Stimulated activated memory B cell treated with anti-CD40 and anti-IgM and Interleukin-4, amounts not matched to agents 10 μg/mL and 1 μg/mL and 100 μg/mL, for 72 hours (primary cell): ENCODE measurements around the gene GAGE13.
"Not testable (repeated sequence)": the region's sequence is repeated elsewhere in the genome, so short reads cannot be mapped to it uniquely, and the experiment has no call there.

Source experiments
- ATAC-seq: fragments of 150-1000 bp; cut with Tn5 transposase; 2 replicates; pipeline ENCODE4 v1.10.0; 2021
- H3K27ac Mint-ChIP-seq: one replicate; pipeline ENCODE4 v1.8.0; 2022; ENCODE audit warnings: mild to moderate bottlenecking, mixed read lengths
- H3K27me3 Mint-ChIP-seq: one replicate; pipeline ENCODE4 v1.8.0; 2022; ENCODE audit warnings: mixed read lengths
- H3K36me3 Mint-ChIP-seq: one replicate; pipeline ENCODE4 v1.8.0; 2022; ENCODE audit warnings: mixed read lengths
- H3K4me1 Mint-ChIP-seq: one replicate; pipeline ENCODE4 v1.8.0; 2022; ENCODE audit warnings: mixed read lengths
- H3K4me3 Mint-ChIP-seq: one replicate; pipeline ENCODE4 v1.8.0; 2022; ENCODE audit warnings: mild to moderate bottlenecking, moderate library complexity, mixed read lengths
- H3K9me3 Mint-ChIP-seq: one replicate; pipeline ENCODE4 v1.8.0; 2022; ENCODE audit warnings: mixed read lengths

The GAGE13 gene, protein sequence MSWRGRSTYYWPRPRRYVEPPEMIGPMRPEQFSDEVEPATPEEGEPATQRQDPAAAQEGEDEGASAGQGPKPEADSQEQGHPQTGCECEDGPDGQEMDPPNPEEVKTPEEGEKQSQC

DNA sequence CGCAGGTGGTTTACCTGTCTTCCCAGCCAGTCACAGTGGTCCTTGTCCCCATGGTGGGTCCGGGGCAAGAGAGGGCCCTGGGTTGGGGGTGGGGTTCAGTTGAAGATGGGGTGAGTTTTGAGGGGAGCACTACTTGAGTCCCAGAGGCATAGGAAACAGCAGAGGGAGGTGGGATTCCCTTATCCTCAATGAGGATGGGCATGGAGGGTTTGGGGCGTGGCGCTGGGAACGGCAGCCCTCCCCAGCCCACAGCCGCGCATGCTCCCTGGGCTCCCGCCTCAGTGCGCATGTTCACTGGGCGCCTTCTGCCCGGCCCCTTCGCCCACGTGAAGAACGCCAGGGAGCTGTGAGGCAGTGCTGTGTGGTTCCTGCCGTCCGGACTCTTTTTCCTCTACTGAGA lies at the start of gene GAGE13:
Gene GAGE13, plus strand, starts transcription at position 301 of the 400 bp plus-strand sequence. CDS start 1,156 bp downstream, outside the sequence.
- not testable (repeated sequence) for H3K4me3 Mint-ChIP-seq, H3K4me1 Mint-ChIP-seq, H3K9me3 Mint-ChIP-seq, H3K36me3 Mint-ChIP-seq, H3K27me3 Mint-ChIP-seq, ATAC-seq, H3K27ac Mint-ChIP-seq

GRCh38 chrX:49282647-49283011 lies 48.8 kb upstream of the GAGE13 start:
- no peaks in the 10 kb centered on the region for H3K9me3 Mint-ChIP-seq
- peaks cover 2% of the 10 kb centered on the region for H3K4me1 Mint-ChIP-seq
- no peak for ATAC-seq
- H3K36me3 Mint-ChIP-seq, result peaks cover 9% of the 10 kb centered on the region
- H3K27me3 Mint-ChIP-seq, result no peaks in the 10 kb centered on the region
- H3K27ac Mint-ChIP-seq, result no peak overlapping the region
- H3K4me3 Mint-ChIP-seq, result no peak overlapping the region

- H3K4me3 Mint-ChIP-seq, result no peak overlapping the region
- H3K4me1 Mint-ChIP-seq, result no peaks in the 10 kb centered on the region
- ATAC-seq, result no peak
- H3K36me3 Mint-ChIP-seq, result peaks cover 9% of the 10 kb centered on the region
- H3K27ac Mint-ChIP-seq, result no peak overlapping the region
- no peaks in the 10 kb centered on the region for H3K9me3 Mint-ChIP-seq
- no peaks in the 10 kb centered on the region for H3K27me3 Mint-ChIP-seq
These were observed 47.2 kb upstream of the GAGE13 start for GRCh38 chrX:49284212-49284611.

DNA sequence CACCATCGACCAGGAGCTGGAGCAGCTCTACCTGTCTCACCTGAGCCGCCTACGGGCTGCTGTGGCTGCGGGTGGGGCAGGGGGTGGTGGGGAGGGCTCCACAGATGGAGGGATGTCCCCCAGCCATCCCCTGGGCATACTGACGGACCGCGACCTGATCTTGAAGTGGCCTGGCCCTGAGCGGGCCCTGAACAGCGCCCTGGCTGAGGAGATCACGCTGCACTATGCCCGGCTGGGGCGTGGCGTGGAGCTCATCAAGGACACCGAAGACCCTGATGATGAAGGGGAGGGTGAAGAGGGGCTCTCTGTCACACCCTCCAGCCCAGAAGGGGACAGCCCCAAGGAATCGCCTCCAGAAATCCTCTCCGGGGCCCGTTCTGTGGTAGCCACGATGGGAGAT lies 45.2 kb upstream of the GAGE13 start:
- Mint-ChIP-seq H3K4me1 (no peaks in the 10 kb centered on the region), H3K9me3 (no peaks in the 10 kb centered on the region), H3K4me3 (no peak overlapping the region), H3K36me3 (peaks cover 9% of the 10 kb centered on the region), H3K27me3 (no peaks in the 10 kb centered on the region), H3K27ac (no peak overlapping the region)
- ATAC-seq, result no peak

GRCh38 chrX:49286581-49286980 lies 44.8 kb upstream of the GAGE13 start:
- no peak for ATAC-seq
- Mint-ChIP-seq H3K4me3 (no peak overlapping the region), H3K4me1 (peaks cover 1% of the 10 kb centered on the region), H3K36me3 (peaks cover 9% of the 10 kb centered on the region), H3K9me3 (no peaks in the 10 kb centered on the region), H3K27me3 (no peaks in the 10 kb centered on the region), H3K27ac (no peak overlapping the region)

GRCh38 chrX:49287665-49288064 lies 43.7 kb upstream of the GAGE13 start:
- H3K27ac Mint-ChIP-seq, result no peak overlapping the region
- H3K4me1 Mint-ChIP-seq, result peaks cover 10% of the 10 kb centered on the region
- no peaks in the 10 kb centered on the region for H3K27me3 Mint-ChIP-seq
- peaks cover 2% of the 10 kb centered on the region for H3K36me3 Mint-ChIP-seq
- no peaks in the 10 kb centered on the region for H3K9me3 Mint-ChIP-seq
- ATAC-seq, result no peak
- H3K4me3 Mint-ChIP-seq, result no peak overlapping the region

DNA sequence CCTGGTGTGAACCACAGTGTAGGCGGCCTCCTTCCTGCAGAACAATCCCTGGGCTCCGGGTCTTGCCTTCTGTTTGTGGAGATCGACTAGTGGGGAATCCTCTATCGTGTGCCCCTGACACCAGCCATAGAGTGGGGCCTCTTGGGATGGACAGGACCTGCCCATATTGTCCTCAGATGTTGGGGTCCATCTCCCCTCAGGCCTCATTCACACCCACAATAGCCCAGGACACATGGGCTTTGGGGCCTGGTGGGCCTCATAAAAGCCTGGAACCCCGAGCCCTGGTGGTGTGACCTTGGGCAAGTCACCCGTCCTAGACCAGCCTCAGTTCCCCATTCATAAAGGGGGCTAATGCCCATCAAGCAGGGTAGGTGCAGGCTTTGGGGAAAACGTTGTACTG lies 41.2 kb upstream of the GAGE13 start:
- peaks cover 10% of the 10 kb centered on the region for H3K4me1 Mint-ChIP-seq
- H3K4me3 Mint-ChIP-seq, result no peak overlapping the region
- H3K27me3 Mint-ChIP-seq, result no peaks in the 10 kb centered on the region
- H3K36me3 Mint-ChIP-seq, result no peaks in the 10 kb centered on the region
- no peak for ATAC-seq
- H3K27ac Mint-ChIP-seq, result no peak overlapping the region
- H3K9me3 Mint-ChIP-seq, result no peaks in the 10 kb centered on the region

DNA sequence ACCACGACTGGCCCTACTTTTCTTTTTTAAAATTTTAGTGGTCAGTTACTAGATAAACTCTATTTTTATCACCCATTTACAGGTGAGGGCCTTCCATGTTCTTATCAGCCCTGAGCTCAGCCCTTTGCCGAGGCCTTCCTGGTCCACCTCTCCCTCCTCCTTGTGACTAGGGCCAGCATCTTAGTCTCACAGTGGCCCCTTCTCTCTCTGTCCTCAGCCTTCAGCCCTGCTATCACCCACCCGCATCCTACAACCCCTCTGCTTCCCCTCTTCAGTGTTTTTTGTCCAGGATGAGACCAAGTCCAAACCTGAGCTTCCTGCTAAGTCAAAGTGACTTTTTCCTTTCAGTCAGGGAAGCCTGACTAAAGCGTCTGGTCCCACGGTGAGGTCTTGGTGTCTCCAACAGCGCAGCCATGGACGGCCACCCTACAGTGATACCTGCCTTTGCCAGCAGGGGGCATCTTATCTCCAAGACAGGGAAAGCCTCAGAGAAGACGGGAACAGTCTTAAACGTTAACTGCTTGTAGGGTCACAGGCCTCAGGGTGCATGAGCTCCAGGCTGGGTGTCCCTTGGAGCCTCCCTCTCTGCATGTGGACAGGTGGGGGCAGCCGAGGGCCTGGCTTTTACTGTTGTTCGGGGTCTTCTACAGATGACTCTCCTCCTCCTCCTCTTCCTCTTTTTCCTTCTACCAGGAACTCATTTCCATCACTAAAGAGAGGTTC lies 39.6 kb upstream of the GAGE13 start:
- H3K27ac Mint-ChIP-seq, result no peak overlapping the region
- peaks cover 10% of the 10 kb centered on the region for H3K4me1 Mint-ChIP-seq
- ATAC-seq, result peak; percentile 57
- no peaks in the 10 kb centered on the region for H3K9me3 Mint-ChIP-seq
- no peaks in the 10 kb centered on the region for H3K27me3 Mint-ChIP-seq
- no peak overlapping the region for H3K4me3 Mint-ChIP-seq
- H3K36me3 Mint-ChIP-seq, result no peaks in the 10 kb centered on the region

DNA sequence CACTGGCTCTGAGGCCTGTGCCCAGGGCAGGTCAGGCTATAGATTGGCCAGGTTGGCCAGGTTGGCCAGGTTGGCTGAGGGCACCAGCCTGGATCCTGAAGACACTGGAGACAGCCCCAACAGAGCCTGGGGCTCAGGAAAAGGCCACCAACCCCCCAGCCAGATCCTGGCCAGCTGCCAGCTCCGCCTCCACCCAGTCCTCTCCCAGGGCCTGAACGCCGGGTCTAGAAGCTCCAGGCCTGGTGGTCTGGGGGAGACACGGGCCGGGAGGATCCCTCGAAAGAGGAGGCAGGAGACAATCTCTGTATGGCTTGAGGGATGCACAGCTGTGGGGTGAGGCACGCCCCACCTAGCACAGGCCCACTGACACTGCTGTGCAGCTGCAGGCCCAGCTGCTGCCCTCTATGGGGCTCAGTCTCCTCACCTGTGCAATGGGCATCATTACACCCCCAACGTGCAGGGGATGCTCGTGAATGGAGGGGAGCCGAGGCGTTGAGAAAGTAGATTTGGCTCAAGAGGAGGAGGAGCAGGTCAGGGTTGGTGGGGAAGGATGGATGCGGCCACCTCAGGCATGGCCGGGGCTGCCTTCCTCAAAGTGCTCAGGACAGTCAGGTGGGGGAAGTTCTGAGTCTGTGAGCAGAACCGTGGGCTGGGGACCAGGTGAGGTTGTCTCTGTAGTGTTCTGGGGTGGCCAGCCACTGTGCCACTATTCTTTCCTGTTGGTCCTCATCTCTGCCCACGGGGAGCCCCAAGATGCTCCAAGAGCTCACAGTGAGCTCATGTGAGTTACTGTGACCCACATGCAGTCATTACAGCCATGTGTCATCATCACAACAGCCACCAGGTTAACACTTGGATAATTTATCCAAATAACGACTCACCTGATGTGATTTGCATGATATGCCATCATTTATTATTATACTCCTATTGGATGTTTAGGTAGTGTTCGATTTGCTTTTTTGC lies 38.7 kb upstream of the GAGE13 start:
- H3K27ac Mint-ChIP-seq, result no peak overlapping the region
- H3K4me3 Mint-ChIP-seq, result no peak overlapping the region
- no peak for ATAC-seq
- H3K9me3 Mint-ChIP-seq, result no peaks in the 10 kb centered on the region
- H3K27me3 Mint-ChIP-seq, result no peaks in the 10 kb centered on the region
- H3K36me3 Mint-ChIP-seq, result no peaks in the 10 kb centered on the region
- H3K4me1 Mint-ChIP-seq, result peaks cover 10% of the 10 kb centered on the region

- not testable (repeated sequence) for H3K4me3 Mint-ChIP-seq, H3K9me3 Mint-ChIP-seq, ATAC-seq, H3K4me1 Mint-ChIP-seq, H3K36me3 Mint-ChIP-seq, H3K27ac Mint-ChIP-seq
- H3K27me3 Mint-ChIP-seq, result peaks cover 10% of the 10 kb centered on the region
These were observed 32.1 kb upstream of the GAGE13 start for GRCh38 chrX:49299293-49299692.

GRCh38 chrX:49300703-49301102 lies 30.7 kb upstream of the GAGE13 start:
- Mint-ChIP-seq H3K4me3 (no peak overlapping the region), H3K4me1 (no peaks in the 10 kb centered on the region), H3K36me3 (peaks cover 5% of the 10 kb centered on the region), H3K9me3 (no peaks in the 10 kb centered on the region), H3K27me3 (peaks cover 10% of the 10 kb centered on the region), H3K27ac (no peak overlapping the region)
- ATAC-seq, result no peak

DNA sequence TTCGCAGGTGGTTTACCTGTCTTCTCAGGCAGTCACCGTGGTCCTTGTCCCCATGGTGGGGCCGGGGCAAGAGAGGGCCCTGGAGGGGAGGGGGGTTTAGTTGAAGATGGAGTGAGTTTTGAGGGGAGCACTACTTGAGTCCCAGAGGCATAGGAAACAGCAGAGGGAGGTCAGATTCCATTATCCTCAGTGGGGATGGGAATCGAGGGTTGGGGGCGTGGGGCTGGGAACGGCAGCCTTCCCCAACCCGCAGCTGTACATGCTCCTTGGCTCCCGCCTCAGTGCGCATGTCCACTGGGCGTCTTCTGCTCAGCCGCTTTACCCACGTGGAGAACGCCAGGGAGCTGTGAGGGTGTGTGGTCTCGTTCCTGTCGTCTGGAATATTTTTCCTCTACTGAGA lies 28.0 kb upstream of the GAGE13 start, which contains the start of gene GAGE10:
Gene GAGE10, plus strand, starts transcription at position 301 of the 400 bp plus-strand sequence. CDS start 1,214 bp downstream, outside the sequence.
- Mint-ChIP-seq H3K27me3 (peaks cover 10% of the 10 kb centered on the region), H3K27ac (no peak within 1 kb of the TSS), H3K36me3 (peaks cover 5% of the 10 kb centered on the region), H3K4me1 (peaks cover 2% of the 10 kb centered on the region), H3K4me3 (no peak within 1 kb of the TSS), H3K9me3 (no peaks in the 10 kb centered on the region)
- ATAC-seq, result no peak

- peaks cover 23% of the 10 kb centered on the region for H3K4me1 Mint-ChIP-seq
- ATAC-seq, H3K36me3 Mint-ChIP-seq, H3K4me3 Mint-ChIP-seq, H3K9me3 Mint-ChIP-seq, H3K27ac Mint-ChIP-seq: not testable (repeated sequence)
- H3K27me3 Mint-ChIP-seq, result peaks cover 10% of the 10 kb centered on the region
These were observed 23.6 kb upstream of the GAGE13 start for GRCh38 chrX:49307775-49308174.

DNA sequence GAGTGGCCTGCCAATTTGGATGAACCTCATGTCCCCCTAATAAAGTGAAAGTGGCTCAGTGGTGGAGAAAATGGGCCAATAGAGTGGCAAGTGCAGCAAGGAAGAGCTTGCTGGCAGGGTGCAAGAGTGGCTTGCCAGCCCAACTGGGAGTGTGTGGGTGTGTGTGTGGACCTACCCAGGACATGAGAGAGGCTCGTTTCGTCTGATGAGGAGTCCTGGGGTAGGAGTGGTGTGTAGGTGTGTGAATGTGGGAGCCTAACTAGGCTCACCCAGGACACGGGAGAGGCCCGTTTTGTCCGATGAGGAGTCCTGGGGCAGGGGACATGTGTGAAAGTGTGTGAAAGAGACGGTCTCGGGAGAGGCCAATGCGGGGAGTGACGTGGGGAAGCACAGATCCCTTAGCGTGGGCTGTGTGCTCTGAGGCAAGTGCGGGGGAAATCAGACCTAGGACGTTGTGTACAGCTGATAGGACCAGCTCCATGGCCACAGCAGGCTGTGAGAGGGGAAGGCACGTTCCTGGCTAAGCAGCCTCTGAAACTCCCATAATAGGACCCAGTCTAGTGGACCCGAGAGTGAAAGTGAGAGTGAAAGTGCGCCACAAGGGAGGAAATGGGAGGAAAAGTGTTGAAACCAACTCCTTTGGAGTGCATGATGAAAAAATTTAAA lies 22.6 kb upstream of the GAGE13 start:
- peaks cover 4% of the 10 kb centered on the region for H3K27me3 Mint-ChIP-seq
- H3K9me3 Mint-ChIP-seq, result peaks cover 4% of the 10 kb centered on the region
- H3K27ac Mint-ChIP-seq, result peak overlapping the region; percentile 91
- ATAC-seq, result no peak
- H3K36me3 Mint-ChIP-seq, result no peaks in the 10 kb centered on the region
- peak overlapping the region; percentile 82 for H3K4me3 Mint-ChIP-seq
- peaks cover 23% of the 10 kb centered on the region for H3K4me1 Mint-ChIP-seq

DNA sequence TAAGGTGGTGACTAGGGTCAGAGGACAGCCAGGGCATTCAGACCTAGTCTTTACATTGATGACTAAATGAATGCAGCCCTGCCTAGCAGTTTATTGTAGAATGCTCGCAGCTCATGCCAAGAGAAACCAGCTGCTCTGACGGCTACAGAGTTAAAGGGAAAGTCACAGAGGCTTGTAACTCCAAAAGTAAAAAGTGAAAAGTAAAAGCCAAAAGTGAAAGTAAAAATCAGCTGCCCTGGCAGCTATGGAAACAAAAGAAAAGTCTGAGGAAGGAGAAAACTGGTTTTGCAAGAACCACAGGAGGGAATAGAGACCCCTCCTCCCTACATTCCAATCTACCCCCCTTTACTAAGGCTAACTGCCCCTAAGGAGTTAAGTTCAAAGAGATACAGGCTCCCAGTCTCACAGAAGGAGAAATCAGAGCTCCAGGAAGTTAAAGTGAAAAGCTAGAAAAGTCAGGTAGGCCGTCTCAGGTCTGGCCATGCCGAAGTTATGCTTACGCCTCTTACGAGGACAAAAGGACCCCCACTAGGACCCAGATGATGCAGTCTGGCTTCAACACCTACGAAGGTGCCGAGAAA lies 21.9 kb upstream of the GAGE13 start:
- Mint-ChIP-seq H3K9me3 (peaks cover 4% of the 10 kb centered on the region), H3K4me3 (peak overlapping the region; percentile 82)

More for the DNA sequence above, 21.9 kb upstream of the GAGE13 start:
- H3K27ac Mint-ChIP-seq, result peak overlapping the region; percentile 91
- ATAC-seq, result no peak
- H3K36me3 Mint-ChIP-seq, result no peaks in the 10 kb centered on the region
- no peaks in the 10 kb centered on the region for H3K27me3 Mint-ChIP-seq
- H3K4me1 Mint-ChIP-seq, result peaks cover 23% of the 10 kb centered on the region
